GM18517 (cell line): Measurements from ENCODE around the gene ATP8B4.

ENCODE experiments used
- ATAC-seq: cut with Tn5 transposase; IDR thresholded peaks from one replicate; pipeline ENCODE4 v1.9.1; 2021; ENCODE audit warnings: mild to moderate bottlenecking, moderate library complexity; ENCODE audit not compliant: unreplicated experiment

The ATP8B4 gene

GRCh38 chr15:50042775-50043174 lies 76.3 kb downstream of the ATP8B4 start:
- no peak for ATAC-seq

DNA sequence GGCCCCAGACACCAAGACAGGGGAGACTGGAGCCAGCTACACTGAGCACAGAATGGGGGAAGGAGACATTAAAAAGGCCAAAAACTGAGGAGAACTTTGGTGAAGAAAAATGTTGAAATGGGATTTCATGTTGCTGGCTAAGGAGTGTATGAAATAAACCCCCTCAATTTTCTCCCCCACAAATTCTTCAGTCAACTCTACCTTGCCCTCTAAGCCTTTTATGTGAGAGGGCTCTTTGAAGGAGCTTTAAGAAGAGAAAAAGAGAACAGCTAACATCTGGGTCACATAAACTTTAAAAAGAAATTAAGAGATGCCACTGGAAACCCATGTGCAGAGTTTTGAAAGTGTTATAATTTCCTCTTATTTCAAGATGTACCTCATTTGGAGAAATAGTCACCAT lies 88.6 kb downstream of the ATP8B4 start:
- ATAC-seq = no peak

DNA sequence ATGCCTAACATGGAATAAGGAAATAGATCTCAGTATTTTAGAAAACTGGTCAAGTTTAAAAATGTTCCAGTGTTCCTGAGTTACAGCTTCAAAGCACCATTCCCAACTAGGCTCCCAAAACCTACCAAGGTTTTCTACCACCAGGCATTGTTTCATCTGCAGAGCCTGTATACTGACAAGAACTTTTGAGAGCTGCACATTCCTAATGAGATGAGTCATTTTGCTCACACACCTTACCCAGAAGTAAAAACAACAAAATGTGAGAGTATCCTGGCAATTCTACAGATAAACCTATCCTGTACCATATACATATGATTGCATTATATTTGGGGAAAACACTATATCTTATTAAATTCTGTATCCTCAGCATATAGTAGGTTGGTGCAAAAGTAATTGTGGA lies 90.7 kb downstream of the ATP8B4 start:
- no peak for ATAC-seq

GRCh38 chr15:50024281-50024680 lies 94.8 kb downstream of the ATP8B4 start:
- no peak for ATAC-seq

- no peak for ATAC-seq
Measured at GRCh38 chr15:50018491-50018890, 100.5 kb downstream of the ATP8B4 start.

DNA sequence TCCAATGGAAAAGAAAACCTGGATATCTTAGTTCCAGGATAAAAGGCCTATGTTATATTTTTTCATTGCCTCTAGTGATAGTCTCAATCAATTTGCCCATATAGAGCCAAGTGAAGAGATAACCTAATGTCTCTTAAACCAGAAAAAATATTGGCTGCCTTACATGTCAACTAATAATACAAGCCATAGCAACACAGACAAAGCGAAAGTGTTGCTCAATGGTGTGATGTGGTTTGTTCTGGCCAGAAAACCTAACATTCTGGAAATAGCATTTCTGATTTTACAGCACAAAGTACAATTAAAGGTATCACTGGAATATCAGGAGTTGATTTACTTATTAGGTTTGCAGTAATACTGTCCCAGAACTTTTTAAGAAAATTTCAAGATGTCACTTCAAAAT lies 101.5 kb downstream of the ATP8B4 start:
- ATAC-seq = no peak

- ATAC-seq = no peak
Measured at GRCh38 chr15:50016951-50017350, 102.1 kb downstream of the ATP8B4 start.

GRCh38 chr15:50012790-50013189 lies 106.2 kb downstream of the ATP8B4 start:
- ATAC-seq = no peak

- ATAC-seq = no peak
Measured at GRCh38 chr15:50009634-50010033, 109.4 kb downstream of the ATP8B4 start.

DNA sequence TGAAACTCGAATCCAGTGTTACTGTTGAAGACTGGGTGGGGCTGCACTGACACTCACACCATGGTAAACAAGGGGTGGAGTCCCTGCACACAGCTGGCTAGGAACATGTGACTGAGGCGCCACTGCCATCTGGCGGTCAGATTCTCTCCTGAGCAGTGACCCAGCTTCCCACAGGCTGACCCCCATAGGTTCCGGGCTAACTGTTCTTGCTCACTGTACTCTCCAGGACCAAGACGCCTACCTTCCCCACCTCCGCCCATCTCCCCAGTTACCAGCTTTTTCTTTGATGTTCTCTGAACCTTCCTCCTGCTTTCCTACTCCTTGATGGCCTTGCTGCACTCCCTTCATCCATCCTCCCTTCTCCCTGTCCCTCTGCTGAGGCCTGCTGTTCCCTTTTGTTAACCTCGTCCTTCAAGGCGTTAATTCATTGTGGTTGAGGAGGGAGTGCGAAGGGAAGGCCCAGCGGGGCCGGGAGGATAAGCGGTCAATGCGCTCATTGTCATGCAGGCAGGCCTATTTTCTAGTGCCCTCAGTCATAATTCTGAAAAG lies 115.2 kb downstream of the ATP8B4 start:
- ATAC-seq = peak; percentile 99

DNA sequence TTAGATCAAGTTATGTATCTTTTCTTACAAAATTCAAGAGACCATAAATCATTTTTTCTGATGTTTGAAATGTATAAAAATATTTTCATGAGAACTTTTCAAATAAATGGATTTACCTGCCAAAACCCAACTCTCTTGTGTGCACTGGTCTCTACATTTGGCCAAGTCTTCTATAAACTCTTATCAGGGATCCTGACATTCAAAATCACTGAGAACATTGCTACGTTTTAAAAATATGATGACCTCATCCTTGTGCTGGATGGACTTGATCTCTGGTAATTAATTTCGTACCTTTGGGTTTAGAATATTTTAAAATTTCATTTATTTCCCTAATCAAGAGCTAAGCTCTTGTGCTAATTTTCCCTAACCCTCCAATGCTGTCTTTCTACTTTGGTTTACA lies 127.4 kb downstream of the ATP8B4 start:
- no peak for ATAC-seq

- ATAC-seq = no peak
Measured at GRCh38 chr15:49990835-49991545, 128.0 kb downstream of the ATP8B4 start.

GRCh38 chr15:49989498-49989897 lies 129.5 kb downstream of the ATP8B4 start:
- no peak for ATAC-seq

DNA sequence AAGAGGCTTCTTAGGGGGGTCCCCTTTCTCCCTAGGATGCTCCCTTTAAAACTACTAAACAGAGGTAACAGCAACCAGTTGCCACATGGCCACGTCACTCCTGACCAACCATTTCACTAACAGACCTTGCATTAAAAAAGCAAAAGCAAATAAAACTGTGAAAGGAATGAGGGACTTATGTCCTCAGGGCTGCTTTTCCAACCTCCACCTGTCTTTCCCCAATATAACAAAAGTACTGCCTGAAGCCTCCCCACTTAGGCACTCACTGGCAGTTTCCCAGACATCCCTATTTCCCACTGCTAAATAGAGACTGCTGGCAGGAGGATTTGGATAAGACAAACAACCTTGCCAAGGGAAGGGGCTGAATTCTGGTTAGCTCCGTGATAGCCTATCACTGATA lies 130.3 kb downstream of the ATP8B4 start:
- ATAC-seq = no peak

- no peak for ATAC-seq
Measured at GRCh38 chr15:49987896-49988295, 131.1 kb downstream of the ATP8B4 start.

GRCh38 chr15:49987198-49987785 lies 131.7 kb downstream of the ATP8B4 start:
- no peak for ATAC-seq

DNA sequence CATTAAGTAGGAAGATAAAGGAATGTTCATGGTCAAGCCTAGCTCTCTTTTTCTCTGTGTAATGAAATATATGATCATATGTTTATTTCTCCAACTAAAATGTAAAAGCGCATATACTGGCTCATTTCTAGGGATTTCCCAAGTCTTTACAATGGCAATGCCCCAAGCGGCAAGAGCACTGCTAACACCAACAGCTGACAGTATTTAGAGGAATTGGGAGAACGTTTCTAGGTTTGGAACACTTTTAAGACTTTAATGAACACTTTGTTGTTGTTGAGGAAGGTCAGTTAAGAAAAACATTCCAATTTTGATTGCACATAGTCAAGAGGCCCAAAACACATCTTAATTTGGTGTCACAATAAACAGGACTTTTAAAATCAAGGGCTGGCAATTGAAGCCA lies 132.7 kb downstream of the ATP8B4 start:
- no peak for ATAC-seq

DNA sequence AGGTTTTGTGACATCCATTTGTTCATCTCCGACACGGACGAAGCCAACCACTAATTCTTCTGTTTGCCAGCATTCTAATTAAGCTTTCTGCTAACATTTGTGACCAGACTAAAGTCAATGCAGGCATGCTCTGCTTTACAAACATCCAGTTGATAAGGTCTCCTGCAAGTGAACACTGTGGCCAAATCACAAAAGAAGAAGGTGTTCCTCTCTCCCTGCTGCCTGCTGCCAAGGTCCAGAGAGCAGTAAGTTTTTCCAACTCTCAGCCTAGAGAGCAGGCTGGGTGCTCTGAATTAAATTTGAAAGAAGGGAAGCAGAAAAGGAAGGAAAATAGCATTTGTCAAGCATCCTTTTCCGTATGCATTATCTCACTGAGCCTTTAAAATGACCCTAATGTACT lies 133.6 kb downstream of the ATP8B4 start:
- ATAC-seq = no peak

DNA sequence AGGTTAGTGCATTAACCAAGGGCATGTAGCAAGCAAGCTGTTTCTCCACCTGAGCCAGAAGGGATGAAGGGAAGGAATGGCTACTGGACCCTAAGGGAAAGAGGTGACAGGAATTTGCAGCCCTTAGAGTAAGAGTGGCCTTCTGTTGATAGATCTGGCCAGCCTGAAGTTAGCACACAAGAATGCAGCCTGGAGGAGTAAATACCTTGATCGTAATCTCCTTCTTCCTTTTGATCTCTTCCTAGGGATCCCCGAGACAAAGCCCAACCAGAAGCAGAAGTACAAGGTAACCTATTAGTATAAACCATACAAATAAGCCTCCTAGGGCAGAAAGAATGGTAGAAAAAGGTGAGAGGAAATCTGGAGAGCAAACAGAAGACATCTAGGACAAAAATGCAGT lies 134.6 kb downstream of the ATP8B4 start:
- ATAC-seq = no peak

DNA sequence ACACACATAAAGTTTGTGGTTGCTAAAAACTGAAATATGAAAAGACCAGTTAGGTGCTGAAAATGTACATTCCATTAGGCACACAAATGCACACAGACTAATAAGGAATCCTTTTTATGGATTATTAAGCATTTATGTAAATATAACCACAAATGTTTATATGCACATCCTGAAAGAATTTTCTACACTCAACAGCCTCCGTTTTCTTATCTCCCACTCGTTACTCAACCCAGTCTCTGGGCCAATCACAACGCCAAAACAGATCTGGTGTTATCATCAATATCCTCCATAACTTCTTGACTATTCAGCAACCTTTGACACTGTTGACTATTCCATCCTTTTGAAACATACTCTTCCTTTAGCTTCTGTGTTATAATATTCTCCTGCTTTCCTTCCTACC lies 136.4 kb downstream of the ATP8B4 start:
- ATAC-seq = no peak

GRCh38 chr15:49979705-49980382 lies 139.2 kb downstream of the ATP8B4 start:
- no peak for ATAC-seq

- no peak for ATAC-seq
Measured at GRCh38 chr15:49978121-49978520, 140.9 kb downstream of the ATP8B4 start.
